Measurements from ENCODE around the gene ERBIN.
"Not testable (repeated sequence)": the region's sequence is repeated elsewhere in the genome, so short reads cannot be mapped to it uniquely, and the experiment has no call there.

Gene ERBIN

DNA sequence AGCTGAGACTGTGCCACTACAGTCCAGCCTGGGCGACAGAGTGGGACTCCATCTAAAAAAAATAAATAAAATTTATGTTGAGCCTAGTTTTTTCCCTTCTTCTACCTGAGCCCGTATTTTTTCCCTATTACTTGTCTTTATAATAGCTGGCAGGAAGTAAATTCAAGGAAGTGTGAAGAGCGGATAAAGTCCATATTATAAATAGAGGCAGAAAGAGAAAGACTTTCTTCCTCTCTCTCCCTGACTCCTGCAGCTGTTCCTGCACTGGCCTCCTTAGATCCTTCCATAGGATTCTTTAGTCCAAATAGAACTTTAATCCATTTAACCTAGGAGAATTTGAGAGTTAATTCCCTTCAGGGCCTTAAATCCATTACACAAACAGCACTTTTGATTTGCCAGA, 10.3 kb upstream of the ERBIN start:
- DNase-seq: no peak

DNA sequence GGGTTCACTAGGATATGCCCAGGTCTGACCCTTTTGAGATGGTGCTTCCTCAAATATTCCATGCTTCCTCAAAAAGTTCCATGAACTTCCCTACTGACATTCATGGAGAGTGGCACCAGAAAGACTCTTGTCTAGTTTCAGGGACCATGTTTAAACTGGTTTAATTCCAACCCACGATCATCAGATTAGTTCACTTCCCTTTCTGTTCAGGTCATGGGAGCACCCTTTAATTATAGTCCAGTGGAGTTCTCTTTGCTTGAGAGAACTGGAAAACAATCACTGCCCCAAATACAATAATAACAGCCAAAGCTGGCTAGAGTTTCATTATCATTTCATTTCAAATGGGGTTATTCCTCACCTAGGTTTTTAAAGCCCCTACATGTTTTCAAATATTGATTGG, 9.7 kb upstream of the ERBIN start:
- DNase-seq: no peak

DNA sequence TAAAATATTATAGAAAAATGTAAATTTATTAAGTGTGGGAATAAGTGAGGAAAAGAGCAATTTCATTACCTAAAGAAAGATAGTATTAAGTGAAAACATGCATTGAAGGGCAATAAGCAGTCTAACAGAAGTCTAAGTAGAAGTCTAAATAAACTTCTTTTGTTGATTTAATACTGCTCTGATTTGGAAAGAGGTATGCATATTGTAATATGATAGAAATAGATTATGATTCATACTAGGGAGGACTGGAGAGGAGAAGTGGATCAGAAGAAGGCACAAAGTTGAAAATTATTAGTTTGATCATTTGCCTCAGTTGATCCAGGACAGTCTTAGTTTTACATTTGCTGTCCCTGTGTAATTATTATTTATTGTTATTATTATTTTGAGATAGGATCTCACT, 6.6 kb upstream of the ERBIN start:
- no peak for DNase-seq

DNA sequence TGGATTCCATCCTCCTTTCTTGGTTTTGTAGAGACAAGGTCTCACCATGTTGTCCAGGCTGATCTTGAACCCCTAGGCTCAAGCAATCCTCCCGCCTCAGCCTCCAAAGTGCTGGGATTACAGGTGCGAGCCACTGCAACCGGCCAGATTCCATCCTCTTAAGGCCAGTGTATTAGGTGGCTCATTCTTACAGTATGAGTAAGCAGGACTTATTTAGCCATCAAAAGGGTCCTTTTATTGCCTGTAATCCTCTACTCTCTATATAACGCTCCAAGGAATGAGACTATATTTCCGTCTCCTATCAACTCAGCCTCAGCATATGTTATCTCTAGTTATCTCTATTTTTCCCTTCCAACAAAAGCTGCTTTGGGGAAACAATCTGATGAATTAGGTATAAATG, 3.0 kb upstream of the ERBIN start:
- DNase-seq: no peak

DNA sequence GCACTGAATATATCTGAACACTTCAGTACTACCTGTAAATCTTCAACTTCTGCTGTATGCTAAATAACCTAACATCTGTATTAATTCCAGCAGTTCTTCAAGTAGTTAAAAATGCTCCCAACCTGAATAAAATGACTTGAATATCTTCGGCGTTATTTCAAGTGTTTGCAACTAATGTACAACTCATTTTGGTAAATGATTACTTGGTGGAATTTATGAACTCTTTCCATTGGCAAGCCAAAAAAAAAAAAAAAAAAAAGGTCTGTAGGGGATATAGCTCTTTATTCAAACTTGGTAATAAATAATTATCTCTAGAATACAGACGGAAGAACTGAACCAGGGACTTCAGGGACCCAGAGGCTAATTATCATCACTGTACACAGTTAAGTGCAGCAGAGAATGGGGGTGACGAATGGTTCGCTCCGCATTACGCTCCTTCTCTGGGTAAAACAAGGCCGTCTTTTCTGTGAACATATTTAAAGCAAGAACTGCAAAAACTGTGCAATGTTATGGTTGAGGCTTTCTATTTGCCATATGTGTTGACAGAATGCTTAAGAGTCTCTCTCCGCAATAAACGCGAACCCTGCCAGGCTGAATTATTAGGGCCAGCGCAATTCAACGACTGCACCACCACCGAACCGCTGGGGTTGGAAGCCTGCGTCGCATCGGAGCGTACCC, 1.9 kb upstream of the ERBIN start:
- DNase-seq: no peak

DNA sequence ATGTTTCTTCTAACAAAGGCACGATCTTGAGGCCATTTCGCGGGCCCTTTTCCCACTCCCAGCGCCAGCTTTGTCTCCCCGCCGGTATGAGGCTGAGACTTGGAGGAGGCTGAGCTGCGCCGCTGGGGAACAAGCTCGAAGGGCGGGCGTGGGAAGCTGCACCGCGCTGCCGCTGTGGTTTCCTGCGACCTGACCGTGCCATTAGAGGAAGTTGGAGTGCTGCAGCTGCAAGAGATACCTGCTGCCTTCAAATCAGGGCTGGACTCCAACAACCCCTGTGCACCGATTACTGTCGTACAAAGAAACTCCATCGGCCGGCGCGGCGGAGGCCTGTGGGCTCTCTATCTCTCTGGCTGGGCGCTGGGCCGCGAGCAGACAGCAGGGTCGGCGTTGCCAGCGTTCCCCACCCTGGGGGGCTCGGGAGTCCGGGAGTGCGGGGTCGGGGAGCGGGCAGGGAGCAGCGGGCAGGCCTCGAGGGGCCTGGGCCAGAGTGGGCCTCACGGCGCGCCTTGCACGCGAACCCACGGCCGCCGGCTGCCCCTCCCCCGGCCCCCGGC, 1.3 kb upstream of the ERBIN start:
- peak; percentile 68 for DNase-seq

DNA sequence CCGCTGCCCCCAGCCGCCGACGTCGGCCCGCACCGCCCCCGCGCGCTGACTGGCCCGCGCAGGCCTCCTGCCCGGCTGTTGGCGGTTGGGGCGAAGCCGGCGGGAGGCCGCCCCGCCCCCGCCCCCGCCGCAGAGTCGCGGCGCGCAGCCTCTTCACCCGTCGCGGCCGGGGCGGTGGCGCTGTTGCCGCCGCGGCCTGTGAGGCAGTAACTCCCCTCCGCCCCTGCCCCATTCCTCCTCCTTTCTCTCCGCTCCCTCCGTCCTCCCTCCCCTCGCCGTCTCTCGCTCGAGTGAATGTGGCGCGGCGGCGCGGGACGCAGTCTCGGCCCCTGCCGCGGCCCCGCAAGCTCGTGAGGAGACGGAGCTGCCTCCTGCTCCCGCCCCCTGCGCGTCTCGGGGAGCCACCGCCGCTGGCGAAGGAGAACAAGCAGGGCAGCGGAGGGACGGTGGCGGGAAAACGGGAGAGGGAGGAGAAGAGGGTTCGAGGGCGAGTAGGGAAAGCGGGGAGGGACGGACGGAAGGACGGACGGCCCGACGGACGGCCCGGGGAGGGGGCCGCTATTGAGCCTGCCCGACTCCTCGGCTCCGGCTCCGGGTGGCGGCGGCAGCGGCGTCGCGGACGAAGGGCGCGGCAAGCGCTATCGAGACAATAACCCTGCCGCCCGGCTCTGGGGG, 637 bp upstream of the ERBIN start:
- peak; percentile 77 for DNase-seq

DNA sequence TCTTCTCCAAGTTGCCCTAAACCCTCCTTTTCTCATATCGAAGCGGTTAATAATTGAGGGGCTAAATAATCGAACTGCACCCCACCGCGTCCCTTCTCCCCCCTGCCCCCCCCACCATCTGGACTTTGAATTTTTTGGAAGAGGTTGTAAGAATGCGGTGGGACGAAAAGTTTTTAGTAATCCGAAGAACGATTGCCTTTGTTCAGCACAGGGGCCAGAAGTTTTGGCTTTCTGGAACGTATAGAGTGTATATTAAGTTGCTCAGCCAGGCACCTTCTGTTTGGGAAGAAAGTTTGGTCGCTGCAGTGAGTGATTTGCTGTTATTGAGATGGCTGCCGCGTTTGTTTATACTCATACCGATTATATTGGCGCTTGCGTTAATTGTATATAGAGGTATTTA, 518 bp downstream of the ERBIN start:
- no peak for DNase-seq

DNA sequence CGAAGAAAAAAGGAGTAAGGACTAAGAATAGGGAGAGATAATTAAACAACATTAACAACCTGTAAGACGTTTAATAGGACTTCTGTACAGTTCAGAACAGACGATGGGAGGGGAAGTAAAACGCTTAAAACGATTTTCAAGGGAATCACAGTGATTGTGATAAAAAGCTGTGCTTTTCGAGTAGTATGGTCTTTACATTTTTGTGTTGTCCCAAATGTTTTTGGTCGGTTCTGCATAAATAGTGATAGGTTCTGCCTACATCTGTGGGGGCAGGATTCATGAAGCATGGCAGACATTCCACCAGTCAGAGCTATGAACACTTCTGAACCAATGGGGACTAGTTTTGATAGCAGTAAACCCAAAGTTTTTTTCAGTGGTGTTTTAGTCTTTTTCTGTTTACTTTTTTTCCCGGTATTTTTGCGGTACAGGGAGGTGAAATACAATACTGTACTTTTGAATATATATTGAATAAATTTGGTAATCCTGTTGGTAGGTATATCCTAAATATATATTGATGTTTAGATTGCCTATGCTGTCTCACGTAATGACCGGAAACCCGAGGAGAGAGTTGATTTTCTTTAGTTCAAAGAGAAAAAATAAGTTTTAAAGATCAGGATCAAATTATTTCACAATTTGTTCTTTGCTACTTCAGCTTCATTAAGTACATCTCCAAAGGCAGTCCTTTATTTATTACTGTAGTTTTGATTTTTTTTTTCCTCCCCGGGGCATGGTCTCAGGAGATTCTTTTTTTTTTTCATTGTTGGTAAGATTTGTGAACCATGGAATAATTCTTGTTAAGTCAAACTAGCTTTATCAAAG, 1.3 kb downstream of the ERBIN start:
- peak; percentile 9 for DNase-seq

DNA sequence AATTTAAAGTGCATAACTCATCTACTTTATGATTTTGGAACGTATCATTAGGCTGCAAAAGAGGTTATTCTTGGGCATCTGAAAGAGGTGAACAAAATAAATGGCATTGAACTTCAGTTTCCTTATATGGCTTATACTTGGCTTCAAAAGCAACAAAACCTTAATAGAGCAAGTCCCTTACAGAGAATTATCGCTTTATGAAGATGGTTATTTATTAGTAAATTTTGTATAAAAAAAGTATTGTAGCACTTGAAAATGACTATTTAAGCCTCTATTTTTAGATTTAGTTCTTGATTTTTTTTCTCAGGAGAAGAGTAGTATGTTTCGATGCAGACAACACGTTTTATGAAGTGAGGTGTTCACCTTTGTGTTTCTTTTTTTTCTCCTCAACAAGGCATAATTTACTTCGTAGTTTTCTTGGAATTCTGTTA, 2.0 kb downstream of the ERBIN start:
- DNase-seq: no peak

DNA sequence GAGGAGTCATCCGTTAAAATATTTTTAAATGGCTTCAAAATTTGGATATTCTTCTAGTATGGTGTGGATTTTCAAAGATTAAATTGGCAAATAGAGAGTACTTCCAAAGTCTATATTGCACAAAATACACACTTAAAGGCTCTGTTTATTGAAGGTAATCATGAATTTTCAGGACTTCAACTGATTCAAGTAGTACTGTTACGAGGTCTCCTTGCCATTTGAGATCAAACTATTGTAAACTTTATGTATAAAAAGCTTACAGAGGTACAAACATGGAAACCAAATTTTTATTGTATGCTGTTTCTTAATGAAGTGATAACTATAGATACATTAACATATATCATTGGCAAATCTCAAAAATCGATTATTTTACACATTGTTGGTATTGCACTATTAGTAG, 2.5 kb downstream of the ERBIN start:
- no peak for DNase-seq

DNA sequence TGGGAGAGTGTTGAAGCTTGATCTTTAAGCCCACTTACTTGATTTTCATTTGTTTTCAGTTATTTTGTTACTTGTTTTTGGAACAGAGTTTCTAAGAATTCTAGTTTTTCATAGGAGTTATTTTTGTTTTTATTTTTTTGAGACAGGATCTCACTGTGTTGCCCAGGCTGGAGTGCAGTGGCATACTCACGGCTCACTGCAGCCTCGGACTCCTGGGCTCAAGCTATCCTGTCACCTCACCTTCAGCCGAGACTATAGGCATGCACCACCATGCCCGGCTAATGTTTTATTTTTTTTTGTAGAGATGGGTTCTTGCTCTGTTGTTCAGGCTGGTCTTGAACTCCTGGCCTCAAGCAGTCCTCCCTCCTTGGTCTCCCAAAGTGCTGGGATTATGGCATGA, 6.3 kb downstream of the ERBIN start:
- no peak for DNase-seq

DNA sequence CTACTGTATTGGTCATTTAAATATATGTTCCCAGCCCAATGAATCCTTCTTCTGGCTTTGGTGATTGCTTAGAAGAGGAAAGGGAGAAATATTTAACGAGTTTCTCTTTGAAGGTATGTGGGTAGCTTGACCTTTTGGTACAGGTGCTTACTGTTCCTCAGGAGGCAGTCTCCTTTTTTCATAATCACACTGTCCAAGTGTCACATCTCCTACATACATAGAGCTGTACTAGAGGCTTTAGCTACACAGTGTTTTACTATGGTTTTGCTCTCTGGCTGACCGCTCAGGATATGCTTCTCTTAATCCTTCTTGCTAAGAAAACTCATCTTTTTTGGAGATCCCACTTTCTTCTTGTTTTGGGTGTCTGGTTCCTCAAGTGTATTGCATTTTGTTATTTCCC, 6.9 kb downstream of the ERBIN start:
- DNase-seq: no peak

DNA sequence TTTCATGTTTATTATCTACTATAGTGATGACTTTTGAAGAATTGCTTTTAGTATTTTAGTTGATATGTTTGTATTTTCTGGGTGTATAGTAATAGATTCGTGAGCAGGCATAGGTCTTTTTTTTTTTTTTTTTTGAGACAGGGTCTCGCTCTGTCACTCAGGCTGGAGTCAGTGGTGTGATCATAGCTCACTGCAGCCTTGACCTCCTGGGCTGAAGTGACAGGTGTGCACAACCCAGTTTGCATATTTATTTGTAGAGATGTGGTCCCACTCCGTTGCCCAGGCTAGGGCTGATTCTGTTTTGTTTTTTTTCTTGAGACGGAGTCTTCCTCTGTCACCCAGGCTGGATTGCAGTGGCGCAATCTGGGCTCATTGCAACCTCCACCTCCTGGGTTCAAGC, 11.9 kb downstream of the ERBIN start:
- no peak for DNase-seq

DNA sequence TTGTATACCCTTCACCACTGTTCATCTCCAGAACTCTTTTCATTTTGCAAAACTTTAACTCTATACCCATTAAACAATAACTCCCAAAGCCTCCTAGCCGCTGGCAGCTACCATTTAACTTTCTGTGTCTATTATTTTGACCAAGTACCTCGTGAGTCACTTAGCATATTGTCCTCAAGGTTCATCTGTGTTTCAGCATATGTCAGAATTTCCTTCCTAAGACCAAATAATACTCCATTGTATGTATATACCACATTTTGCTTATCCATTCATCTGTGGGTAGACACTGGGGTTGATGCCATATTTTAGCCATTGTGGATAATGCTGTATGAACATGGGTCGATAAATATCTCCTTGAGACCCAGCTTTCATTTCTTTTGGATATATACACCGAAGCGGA, 17.4 kb downstream of the ERBIN start:
- no peak for DNase-seq

DNA sequence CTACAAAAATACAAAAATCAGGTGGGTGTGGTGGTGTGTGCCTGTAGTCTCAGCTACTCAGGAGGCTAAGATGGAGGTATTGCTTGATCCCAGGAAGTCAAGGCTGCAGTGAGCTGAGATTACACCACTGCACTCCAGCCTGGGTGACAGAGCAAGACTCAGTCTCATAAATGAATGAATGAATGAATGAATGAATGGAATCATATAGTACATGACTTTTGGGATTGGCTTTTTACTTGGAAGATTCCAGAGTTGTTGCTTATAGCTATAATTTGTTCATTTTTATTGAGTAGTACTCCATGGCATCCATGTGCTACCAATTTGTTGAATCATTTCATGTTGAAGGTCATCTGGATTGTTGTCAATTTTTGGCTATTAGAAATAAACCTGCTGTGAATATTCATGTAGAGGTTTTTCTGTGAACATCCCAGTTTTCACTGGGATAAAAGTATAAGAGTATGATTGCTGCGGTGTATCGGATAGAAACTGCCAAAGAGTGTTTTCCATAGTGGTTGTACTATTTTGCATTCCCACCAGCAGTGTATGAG, 19.9 kb downstream of the ERBIN start:
- DNase-seq: no peak

DNA sequence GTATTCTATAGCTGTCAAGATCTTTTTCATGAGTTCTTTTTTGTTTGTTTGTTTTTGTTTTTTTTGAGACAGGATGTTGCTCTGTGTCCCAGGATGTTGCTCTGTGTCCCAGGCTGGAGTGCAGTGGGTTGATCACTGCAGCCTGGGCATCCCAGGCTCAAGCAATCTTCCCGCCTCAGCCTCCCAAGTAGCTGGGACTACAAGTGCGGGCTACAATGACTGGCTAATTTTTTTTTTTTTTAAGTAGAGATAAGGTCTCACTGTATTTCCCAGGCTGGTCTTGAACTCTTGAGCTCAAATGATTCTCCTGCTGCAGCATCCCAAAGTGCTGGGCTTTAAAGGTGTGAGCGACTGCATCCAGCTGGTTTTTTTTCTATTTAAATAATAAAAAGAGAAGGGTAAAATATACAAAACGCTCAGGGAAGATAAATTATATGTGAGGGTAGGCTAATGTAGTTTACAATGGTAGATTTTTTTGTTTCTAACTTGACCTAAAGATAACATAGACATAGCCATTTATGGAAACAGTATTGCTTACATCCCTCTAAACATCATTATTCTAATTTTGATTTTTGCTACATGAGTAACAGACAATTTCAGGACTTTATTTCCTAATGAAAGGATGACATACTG, 21.9 kb downstream of the ERBIN start:
- no peak for DNase-seq

DNA sequence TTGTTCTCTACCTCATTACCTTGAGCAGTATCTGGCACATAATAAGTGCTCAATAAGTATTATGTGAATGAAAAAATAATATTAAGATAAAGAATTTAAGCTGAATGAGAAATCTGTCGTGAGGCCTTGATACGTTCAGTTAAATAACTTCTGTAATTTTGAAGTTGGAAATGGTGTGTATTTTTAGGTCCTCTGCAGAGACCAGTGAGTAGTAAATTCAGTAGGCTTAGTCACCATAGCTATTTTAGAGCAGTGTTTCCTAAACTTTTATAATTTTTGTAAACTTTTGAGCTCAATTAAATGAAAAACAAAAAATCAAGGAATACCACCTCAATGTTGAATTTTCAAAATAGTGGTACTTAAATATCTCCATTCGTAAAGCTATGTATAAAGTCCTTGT, 25.0 kb downstream of the ERBIN start:
- DNase-seq: no peak

DNA sequence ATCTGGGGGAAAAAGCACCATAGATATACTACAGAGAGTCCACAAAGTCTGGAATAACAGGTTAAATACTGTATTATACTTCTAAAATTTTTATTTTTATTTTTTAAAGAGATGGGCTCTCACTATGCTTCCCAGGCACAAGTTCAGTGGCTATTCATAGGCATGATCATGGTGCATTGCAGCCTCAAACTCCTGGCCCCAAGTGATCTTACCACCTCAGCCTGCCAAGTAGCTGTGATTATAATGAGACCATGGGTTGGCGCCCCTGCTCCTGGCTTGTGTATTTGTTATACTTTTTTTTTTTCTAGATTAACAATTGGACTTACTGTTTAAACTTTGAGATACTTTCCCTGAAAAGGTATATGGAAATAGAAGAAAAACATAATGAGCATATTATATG, 25.9 kb downstream of the ERBIN start:
- DNase-seq: no peak

DNA sequence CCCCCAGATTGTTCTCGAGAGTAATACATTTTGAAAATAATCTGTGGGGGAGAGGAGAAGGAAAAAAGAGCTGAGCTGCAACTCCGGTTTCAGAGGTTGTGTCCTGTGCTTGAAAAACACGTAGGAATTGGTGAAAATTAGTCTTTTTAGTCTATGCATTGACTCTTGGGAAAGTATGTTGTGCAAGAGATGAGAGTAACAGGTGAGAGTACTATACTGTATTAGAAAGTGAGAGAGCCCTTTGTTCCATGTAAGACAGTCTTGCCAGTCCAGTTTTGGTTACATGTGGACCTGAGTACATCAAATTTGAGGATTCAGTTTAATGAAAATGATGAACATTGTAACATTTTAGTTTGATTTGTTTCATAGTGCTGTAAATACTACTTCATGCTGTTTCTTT, 27.8 kb downstream of the ERBIN start:
- DNase-seq: no peak

DNA sequence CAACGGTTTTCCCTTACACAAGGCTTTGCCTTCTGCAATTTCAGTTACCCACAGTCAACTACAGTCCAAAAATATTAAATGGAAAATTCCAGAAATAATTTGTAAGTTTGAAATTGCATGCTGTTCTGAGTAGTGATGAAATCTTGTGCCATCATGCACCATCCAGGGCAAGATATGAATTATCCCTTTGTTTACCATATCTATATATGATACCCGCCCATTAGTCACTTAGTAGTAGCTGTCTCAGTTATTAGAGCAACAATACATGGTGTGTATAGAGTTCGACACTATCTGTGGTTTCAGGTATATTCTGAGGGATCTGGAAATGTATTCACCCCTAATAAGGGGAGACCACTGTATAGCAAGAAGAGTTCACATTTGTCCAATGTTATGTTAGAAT, 29.4 kb downstream of the ERBIN start:
- DNase-seq: no peak

DNA sequence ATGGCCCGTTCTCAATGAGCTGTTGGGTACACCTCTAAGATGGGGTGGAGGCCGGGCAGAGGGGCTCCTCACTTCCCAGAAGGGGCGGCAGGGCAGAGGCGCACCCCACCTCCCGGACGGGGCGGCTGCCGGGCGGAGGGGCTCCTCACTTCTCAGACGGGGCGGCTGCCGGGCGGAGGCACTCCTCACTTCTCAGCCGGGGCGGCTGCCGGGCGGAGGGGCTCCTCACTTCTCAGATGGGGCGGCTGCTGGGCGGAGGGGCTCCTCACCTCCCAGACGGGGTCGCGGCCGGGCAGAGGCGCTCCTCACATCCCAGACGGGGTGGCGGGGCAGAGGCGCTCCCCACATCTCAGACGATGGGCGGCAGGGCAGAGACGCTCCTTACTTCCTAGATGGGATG, 31.3 kb downstream of the ERBIN start:
- DNase-seq: not testable (repeated sequence)

DNA sequence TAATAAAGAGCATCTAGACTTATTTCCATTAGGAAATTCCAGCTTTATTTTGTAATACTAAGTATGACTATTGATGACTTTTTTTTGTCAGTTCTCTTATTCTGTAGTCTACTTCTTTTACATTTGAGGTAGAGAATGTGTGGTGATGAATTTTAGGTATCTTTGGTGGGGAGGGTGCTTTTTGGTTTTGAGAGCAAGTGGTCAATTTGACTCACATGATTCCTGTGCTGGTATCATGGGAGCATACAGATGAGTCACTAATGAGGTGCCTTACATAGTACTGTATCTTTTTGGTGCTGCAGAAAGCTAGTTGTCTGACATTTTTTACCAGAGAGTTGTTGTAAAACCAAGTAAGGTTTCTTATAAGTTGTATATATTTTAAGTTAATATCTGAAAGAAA, 35.3 kb downstream of the ERBIN start:
- DNase-seq: no peak

Data from NK-92 treated with Interleukin-12 subunit alpha and Interleukin-12 subunit beta, amount 100 ng/mL, for 24 hours (cell line).